Activated CD4-positive, alpha-beta T cell treated with anti-CD3 and anti-CD28 coated beads, Interleukin-2, amount 10 ng/mL, durations not matched to agents 7 days and 5 days (primary cell): ENCODE data around the gene PPP4R3B. TPM values are rescaled to one million over a fixed set of nuclear protein-coding genes. Genes with fewer than 3 reads are reported as not detected.
"Not testable (repeated sequence)": the region's sequence is repeated elsewhere in the genome, so short reads cannot be mapped to it uniquely, and the experiment has no call there.

ENCODE experiments used
- CTCF ChIA-PET: fragments of 350-600 bp; sonication (Branson Sonifier 250); formaldehyde crosslinking; loops from one replicate; lab custom pipeline; 2021; ENCODE audit warnings: antibody characterized with exemption; lab: Charles Lee
- POLR2A ChIA-PET: fragments of 350-600 bp; sonication (Branson Sonifier 250); formaldehyde crosslinking; loops from one replicate; lab custom pipeline; 2021; ENCODE audit warnings: antibody characterized with exemption; lab: Charles Lee
- DNase-seq: peaks from one replicate; pipeline ENCODE4 v3.0.0-alpha.2; 2020
- H3K27ac Mint-ChIP-seq: one replicate; pipeline ENCODE4 v1.8.0; 2021; ENCODE audit warnings: mild to moderate bottlenecking, moderate library complexity, mixed read lengths
- H3K27me3 Mint-ChIP-seq: one replicate; pipeline ENCODE4 v1.8.0; 2021; ENCODE audit warnings: mixed read lengths
- H3K36me3 Mint-ChIP-seq: one replicate; pipeline ENCODE4 v1.8.0; 2021; ENCODE audit warnings: low read depth, mixed read lengths
- H3K4me1 Mint-ChIP-seq: one replicate; pipeline ENCODE4 v1.8.0; 2021; ENCODE audit warnings: mixed read lengths
- H3K4me3 Mint-ChIP-seq: one replicate; pipeline ENCODE4 v1.8.0; 2021; ENCODE audit warnings: mild to moderate bottlenecking, moderate library complexity, mixed read lengths
- H3K9me3 Mint-ChIP-seq: one replicate; pipeline ENCODE4 v1.8.0; 2021; ENCODE audit warnings: mixed read lengths
- total RNA-seq, 2 experiments: library from RNA; stranded (reverse); gene quantifications; one replicate each; pipeline ENCODE4 v1.2.3, GENCODE V29; 2021

The PPP4R3B gene
- total RNA-seq, 2 experiments from 2014 or later = 76.1 to 80.9 TPM

- no peak overlapping the region for H3K27ac Mint-ChIP-seq
- peaks cover 34% of the 10 kb centered on the region for H3K36me3 Mint-ChIP-seq
- no peak for DNase-seq
- H3K9me3 Mint-ChIP-seq = no peaks in the 10 kb centered on the region
- ChIA-PET CTCF (interaction anchor here (0.7 kb wide), 1 partner anchor 15 kb away, joined by 3 read pairs; no protein-coding TSS in a partner anchor), POLR2A (no interaction called here)
- H3K27me3 Mint-ChIP-seq = no peaks in the 10 kb centered on the region
- H3K4me3 Mint-ChIP-seq = no peak overlapping the region
- peaks cover 26% of the 10 kb centered on the region for H3K4me1 Mint-ChIP-seq
Measured at GRCh38 chr2:55590810-55591440, 26.5 kb downstream of the PPP4R3B start.

GRCh38 chr2:55585451-55586080, 31.9 kb downstream of the PPP4R3B start:
- Mint-ChIP-seq H3K4me1 (peaks cover 11% of the 10 kb centered on the region), H3K4me3 (no peak overlapping the region), H3K36me3 (peaks cover 36% of the 10 kb centered on the region), H3K27ac (no peak overlapping the region), H3K9me3 (no peaks in the 10 kb centered on the region), H3K27me3 (no peaks in the 10 kb centered on the region)
- CTCF ChIA-PET = no interaction called here
- POLR2A ChIA-PET = no interaction called here
- DNase-seq = no peak

- no peak overlapping the region for H3K4me3 Mint-ChIP-seq
- H3K4me1 Mint-ChIP-seq = peaks cover 10% of the 10 kb centered on the region
- no peak for DNase-seq
- no peaks in the 10 kb centered on the region for H3K9me3 Mint-ChIP-seq
- no peaks in the 10 kb centered on the region for H3K27me3 Mint-ChIP-seq
- CTCF ChIA-PET = no interaction called here
- POLR2A ChIA-PET = no interaction called here
- H3K27ac Mint-ChIP-seq = no peak overlapping the region
- peaks cover 47% of the 10 kb centered on the region for H3K36me3 Mint-ChIP-seq
Measured at GRCh38 chr2:55581874-55582547, 35.4 kb downstream of the PPP4R3B start.

GRCh38 chr2:55581435-55581834, 36.0 kb downstream of the PPP4R3B start:
- H3K4me3 Mint-ChIP-seq = no peak overlapping the region
- no peak for DNase-seq

GRCh38 chr2:55569002-55569401, 48.4 kb downstream of the PPP4R3B start:
- Mint-ChIP-seq H3K4me1 (peaks cover 19% of the 10 kb centered on the region), H3K36me3 (peaks cover 51% of the 10 kb centered on the region)
- POLR2A ChIA-PET, H3K4me3 Mint-ChIP-seq, DNase-seq, H3K27me3 Mint-ChIP-seq, H3K9me3 Mint-ChIP-seq, H3K27ac Mint-ChIP-seq: not testable (repeated sequence)
- CTCF ChIA-PET = interaction anchor here (0.9 kb wide), 1 partner anchor 32 kb away, joined by 3 read pairs; no protein-coding TSS in a partner anchor

More at GRCh38 chr2:55581435-55581834, 36.0 kb downstream of the PPP4R3B start:
- ChIA-PET POLR2A (no interaction called here), CTCF (no interaction called here)
- H3K9me3 Mint-ChIP-seq = no peaks in the 10 kb centered on the region
- H3K27ac Mint-ChIP-seq = no peak overlapping the region
- H3K4me1 Mint-ChIP-seq = peaks cover 8% of the 10 kb centered on the region
- H3K36me3 Mint-ChIP-seq = peaks cover 49% of the 10 kb centered on the region
- no peaks in the 10 kb centered on the region for H3K27me3 Mint-ChIP-seq

- POLR2A ChIA-PET = no interaction called here
- H3K36me3 Mint-ChIP-seq = peaks cover 56% of the 10 kb centered on the region
Measured at GRCh38 chr2:55567298-55567697, 50.1 kb downstream of the PPP4R3B start.

GRCh38 chr2:55565613-55566012, 51.8 kb downstream of the PPP4R3B start:
- H3K27me3 Mint-ChIP-seq = no peaks in the 10 kb centered on the region
- peak; percentile 22 for DNase-seq
- H3K9me3 Mint-ChIP-seq = peaks cover 12% of the 10 kb centered on the region
- ChIA-PET CTCF (no interaction called here), POLR2A (no interaction called here)
- no peak overlapping the region for H3K4me3 Mint-ChIP-seq
- H3K4me1 Mint-ChIP-seq = peaks cover 21% of the 10 kb centered on the region
- peaks cover 73% of the 10 kb centered on the region for H3K36me3 Mint-ChIP-seq
- H3K27ac Mint-ChIP-seq = peak overlapping the region; percentile 71

More at GRCh38 chr2:55567298-55567697, 50.1 kb downstream of the PPP4R3B start:
- H3K9me3 Mint-ChIP-seq = peaks cover 4% of the 10 kb centered on the region
- no peak for DNase-seq
- CTCF ChIA-PET = no interaction called here
- H3K4me3 Mint-ChIP-seq = no peak overlapping the region
- no peaks in the 10 kb centered on the region for H3K27me3 Mint-ChIP-seq
- no peak overlapping the region for H3K27ac Mint-ChIP-seq
- H3K4me1 Mint-ChIP-seq = peaks cover 21% of the 10 kb centered on the region

GRCh38 chr2:55560855-55561254, 56.6 kb downstream of the PPP4R3B start:
- POLR2A ChIA-PET = no interaction called here
- no peak overlapping the region for H3K27ac Mint-ChIP-seq
- H3K4me1 Mint-ChIP-seq = peaks cover 6% of the 10 kb centered on the region
- H3K9me3 Mint-ChIP-seq = peaks cover 12% of the 10 kb centered on the region
- no peaks in the 10 kb centered on the region for H3K27me3 Mint-ChIP-seq
- DNase-seq = no peak
- H3K4me3 Mint-ChIP-seq = no peak overlapping the region
- CTCF ChIA-PET = interaction anchor here (0.6 to 1.1 kb wide), 3 partner anchors 26 to 48 kb away, joined by 3 to 4 read pairs (median 3); no protein-coding TSS in a partner anchor
- H3K36me3 Mint-ChIP-seq = peaks cover 78% of the 10 kb centered on the region

- H3K4me1 Mint-ChIP-seq = no peaks in the 10 kb centered on the region
- no peaks in the 10 kb centered on the region for H3K27me3 Mint-ChIP-seq
- H3K27ac Mint-ChIP-seq = no peak overlapping the region
- ChIA-PET CTCF (no interaction called here), POLR2A (no interaction called here)
- peaks cover 7% of the 10 kb centered on the region for H3K9me3 Mint-ChIP-seq
- H3K4me3 Mint-ChIP-seq = no peak overlapping the region
- H3K36me3 Mint-ChIP-seq = peaks cover 78% of the 10 kb centered on the region
- DNase-seq = no peak
Measured at GRCh38 chr2:55556809-55557208, 60.6 kb downstream of the PPP4R3B start.

GRCh38 chr2:55555977-55556376, 61.4 kb downstream of the PPP4R3B start:
- Mint-ChIP-seq H3K27me3 (no peaks in the 10 kb centered on the region), H3K4me1 (no peaks in the 10 kb centered on the region), H3K4me3 (no peak overlapping the region), H3K27ac (no peak overlapping the region), H3K9me3 (peaks cover under 1% of the 10 kb centered on the region), H3K36me3 (peaks cover 69% of the 10 kb centered on the region)
- ChIA-PET CTCF (interaction anchor here (0.6 to 1.6 kb wide), 2 partner anchors 26 to 45 kb away, joined by 3 read pairs; no protein-coding TSS in a partner anchor), POLR2A (no interaction called here)
- DNase-seq = no peak

- no peak overlapping the region for H3K4me3 Mint-ChIP-seq
- H3K4me1 Mint-ChIP-seq = peaks cover 1% of the 10 kb centered on the region
- no peaks in the 10 kb centered on the region for H3K27me3 Mint-ChIP-seq
- H3K9me3 Mint-ChIP-seq = no peaks in the 10 kb centered on the region
- H3K27ac Mint-ChIP-seq = no peak overlapping the region
- POLR2A ChIA-PET = no interaction called here
- DNase-seq = no peak
- CTCF ChIA-PET = interaction anchor here (1.3 kb wide), 1 partner anchor 9 kb away, joined by 3 read pairs; no protein-coding TSS in a partner anchor
- peaks cover 53% of the 10 kb centered on the region for H3K36me3 Mint-ChIP-seq
Measured at GRCh38 chr2:55553321-55553720, 64.1 kb downstream of the PPP4R3B start.

- Mint-ChIP-seq H3K9me3 (no peaks in the 10 kb centered on the region), H3K36me3 (peaks cover 49% of the 10 kb centered on the region), H3K27me3 (no peaks in the 10 kb centered on the region), H3K4me3 (no peak overlapping the region), H3K4me1 (peaks cover 1% of the 10 kb centered on the region), H3K27ac (no peak overlapping the region)
- ChIA-PET CTCF (interaction anchor here (0.9 kb wide), 1 partner anchor 113 kb away, joined by 3 read pairs; no protein-coding TSS in a partner anchor), POLR2A (interaction anchor here (0.6 kb wide), 1 partner anchor 60 kb away, joined by 7 read pairs; no protein-coding TSS in a partner anchor)
- DNase-seq = no peak
Measured at GRCh38 chr2:55550368-55551102, 66.9 kb downstream of the PPP4R3B start.
